Activated CD8-positive, alpha-beta memory T cell treated with anti-CD3 and anti-CD28 coated beads, Interleukin-2, amount 50 U/mL, for 4 hours (primary cell): ENCODE measurements around the gene CFAP300.

Experiments
- DNase-seq: peaks from one replicate; pipeline ENCODE4 v3.0.0-alpha.2; 2020

Gene CFAP300

DNA sequence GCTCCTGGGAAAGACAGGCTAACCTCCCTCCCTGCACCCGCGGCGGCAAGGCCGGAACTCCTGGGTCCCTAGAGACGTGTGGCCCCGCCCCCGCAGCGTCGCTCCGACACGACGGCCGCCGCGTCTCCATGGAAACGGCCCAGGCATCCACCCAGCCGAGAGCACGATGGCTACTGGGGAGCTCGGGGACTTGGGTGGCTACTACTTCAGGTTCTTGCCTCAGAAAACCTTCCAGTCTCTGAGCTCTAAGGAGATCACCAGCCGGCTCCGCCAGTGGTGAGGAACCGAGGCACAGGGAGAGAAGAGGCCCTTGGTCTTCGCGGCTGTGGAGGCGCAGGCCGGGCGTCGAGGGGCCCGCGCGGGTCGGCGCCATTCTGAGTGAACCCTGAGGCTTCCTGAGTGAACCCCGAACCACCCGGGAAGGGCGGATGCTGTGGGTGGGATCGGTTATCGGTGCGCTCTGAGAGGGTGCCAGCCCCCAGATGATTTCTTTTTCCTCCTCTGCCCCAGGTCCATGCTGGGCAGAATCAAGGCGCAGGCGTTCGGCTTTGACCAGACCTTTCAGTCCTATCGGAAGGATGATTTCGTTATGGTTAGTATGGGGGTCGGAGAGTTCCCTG lies at the start of gene CFAP300:
CFAP300 (plus strand) TSS at position 133 of the 620 bp plus-strand sequence; CDS start at position 167, 34 bp downstream.
- peak; percentile 20 for DNase-seq

DNA sequence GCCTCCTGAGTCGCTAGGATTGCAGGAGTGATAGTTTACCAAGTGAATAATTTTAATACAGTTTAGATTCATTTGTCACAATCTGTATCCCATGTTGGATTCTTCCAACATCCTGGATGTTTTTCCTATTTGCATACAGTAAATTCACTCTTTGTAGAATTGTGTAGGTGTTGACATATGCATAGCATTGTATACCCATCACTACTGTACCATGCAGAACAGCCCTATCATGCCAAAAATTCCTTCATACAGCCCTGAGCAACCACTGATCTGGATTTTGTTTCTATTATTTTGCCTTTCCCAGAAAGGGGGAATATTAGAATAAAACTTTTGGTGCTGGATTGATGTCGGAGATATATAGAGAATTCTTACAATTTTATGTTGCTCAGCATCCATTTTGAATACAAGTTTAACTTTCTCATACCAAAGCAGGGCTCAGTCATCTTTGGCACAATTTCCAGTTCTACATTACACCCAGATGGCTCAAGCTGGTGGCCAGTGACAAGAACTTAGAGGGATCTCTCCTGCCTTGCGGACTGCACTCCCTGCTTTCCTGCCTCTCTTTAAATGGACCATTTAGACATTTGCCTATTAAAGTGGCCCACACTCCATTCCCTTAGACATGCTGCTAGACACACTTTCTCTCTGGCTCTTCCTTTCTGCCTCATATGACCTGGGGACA lies 45.4 kb upstream of the CFAP300 start:
- no peak for DNase-seq

DNA sequence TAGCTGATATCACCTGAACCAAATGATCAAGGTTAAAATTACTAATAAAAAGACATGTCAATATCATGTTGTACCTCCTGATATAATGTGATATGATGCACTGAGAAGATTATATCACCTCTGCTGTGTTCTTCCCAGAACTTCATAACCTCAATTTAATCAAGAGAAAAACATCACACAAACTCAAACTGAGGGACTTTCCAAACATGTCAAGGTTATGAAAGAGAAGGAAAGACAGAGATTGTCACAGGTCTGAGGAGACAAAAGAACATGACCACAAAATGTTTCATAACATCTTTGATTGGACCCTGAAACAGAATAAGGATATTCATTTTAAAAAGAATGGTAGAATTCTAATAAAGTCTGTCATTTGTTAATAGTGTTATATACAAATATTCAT lies 43.0 kb upstream of the CFAP300 start:
- DNase-seq = no peak

DNA sequence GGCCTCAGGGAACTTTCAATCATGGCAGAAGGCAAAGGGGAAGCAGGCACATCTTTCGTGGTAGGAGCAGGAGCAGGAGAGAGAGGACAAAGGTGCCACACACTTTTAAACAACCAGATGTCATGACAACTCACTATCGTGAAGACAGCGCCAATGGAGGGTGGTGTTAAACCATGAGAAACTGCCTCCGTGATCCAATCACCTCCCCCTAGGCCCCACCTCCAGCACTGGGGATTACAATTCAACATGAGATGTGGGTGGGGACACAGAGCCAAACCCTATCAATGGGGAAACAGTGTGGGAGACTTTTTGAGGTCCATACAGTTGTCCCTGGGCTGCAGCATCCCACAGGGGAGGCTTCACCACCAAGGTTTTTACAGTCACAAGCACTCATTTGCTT lies 41.9 kb upstream of the CFAP300 start:
- DNase-seq = no peak

DNA sequence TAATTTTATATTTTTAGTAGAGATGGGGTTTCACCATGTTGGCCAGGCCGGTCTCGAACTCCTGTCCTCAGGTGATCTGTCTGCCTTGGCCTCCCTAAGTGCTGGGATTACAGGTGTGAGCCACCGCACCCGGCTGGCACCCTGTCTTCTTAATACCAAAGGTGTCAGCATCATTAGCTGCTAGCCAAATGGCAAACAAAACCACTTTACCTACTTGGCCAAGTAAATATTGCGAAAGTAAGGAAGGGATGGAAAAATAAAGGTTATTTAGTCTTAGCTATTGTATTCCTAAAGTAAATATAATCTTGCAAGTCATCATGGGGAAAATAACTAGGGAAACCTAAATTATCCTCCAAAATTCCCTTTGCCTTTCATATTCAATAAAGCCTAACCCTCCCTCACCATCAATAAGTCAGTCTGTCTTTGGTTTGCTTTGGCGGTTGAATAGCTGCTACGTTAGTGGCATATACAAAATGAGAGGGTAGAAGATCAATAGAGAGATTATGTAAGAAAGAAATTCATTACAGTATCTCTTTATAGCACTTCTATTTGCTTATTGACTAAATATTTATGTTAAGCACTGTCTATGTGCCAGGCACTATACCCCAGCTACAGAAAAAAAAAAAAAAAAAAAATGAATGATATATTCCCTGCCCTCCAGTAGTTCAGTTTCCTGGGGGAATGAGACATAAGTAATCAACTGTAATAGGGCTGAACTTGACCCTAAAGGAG lies 40.2 kb upstream of the CFAP300 start:
- no peak for DNase-seq

DNA sequence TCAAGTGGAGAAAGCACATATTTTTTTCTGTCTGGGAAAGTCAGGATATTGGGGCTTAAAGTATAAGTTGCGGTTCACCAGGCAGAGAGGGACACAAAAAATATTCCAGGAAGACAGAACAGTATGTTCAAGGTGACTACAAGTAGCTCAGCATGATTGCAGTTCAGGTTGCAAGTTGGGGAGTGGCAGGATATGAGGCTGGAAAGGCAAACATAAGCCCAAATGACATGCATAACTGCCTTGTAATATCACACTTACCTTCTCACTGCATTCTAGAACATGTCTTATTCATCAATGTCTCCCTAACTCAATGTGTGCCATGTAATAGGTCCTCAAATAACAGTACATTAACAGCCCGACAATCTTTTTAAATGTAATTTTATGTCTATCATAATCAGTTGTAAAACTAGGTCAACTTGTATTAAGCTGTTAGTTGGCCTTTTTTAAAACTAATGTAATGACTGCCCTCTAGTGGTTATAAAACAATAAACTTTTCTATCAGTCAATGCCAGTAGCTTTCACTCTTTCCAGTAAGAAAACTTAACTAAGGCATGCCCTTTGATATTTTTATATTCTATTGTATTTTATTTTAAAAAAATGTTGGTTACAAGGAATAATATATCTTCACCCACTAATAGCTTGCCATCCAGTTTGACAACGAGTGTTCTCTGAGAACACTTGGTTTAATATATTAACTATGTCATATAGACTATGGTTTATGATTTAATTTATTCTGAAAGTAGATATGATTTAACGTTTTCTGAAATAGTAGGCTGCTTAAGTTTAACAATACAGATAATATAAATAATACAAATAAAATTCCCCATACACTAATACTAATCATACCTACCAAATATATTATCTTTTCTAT lies 39.4 kb upstream of the CFAP300 start:
- DNase-seq = no peak

DNA sequence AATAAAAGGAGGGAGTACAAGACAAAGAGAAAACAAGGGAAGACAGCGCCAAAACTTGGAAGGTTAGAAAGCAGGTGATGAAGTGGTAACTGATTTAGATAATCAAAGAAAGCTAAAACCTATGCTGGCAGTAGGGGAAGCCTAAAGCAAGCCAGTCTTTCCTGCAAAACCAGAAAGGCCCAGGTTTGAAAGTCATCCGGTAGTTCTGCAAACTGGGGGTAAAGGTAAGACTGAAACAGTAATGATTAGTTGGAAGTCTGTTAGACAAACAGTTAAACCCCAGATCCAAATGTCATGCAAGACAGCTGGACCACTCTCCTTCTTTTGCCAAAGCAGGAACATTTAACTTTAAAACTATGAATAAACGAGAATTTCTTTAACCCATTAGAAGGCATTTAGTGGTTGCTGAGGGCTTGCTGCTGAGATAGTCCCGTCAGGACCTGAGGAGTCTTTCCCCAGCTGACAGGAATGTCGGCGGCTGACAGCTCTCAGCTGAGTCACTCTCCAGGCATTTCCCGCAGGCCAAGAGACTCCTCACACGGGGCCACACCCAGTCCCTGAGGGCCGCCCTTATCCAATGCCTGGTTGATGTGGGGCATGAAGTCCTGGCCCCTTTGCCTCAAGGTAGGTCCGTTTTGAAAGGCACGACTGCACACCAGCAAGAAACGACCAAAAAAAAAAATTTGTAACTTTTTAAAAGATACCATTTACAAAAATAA lies 36.3 kb upstream of the CFAP300 start:
- no peak for DNase-seq

DNA sequence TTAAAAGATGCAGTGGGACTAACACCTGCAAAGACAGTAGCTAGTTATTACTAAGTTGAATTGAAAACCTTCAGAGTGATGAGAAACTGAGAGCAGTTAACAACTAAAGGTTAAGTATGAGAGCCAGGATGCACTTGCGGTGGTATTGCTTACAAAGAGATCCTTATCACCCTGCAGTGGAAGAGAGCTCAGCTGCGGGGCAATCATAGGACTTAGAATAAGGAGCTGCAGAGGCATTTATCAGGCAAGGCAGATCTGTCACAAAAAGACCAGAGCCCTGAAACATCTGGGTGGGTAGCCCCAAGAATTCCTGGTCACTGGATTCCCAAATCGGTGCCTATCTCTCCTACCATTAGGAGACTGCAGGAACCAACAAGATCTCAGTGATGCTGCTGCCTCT lies 34.3 kb upstream of the CFAP300 start:
- DNase-seq = no peak

DNA sequence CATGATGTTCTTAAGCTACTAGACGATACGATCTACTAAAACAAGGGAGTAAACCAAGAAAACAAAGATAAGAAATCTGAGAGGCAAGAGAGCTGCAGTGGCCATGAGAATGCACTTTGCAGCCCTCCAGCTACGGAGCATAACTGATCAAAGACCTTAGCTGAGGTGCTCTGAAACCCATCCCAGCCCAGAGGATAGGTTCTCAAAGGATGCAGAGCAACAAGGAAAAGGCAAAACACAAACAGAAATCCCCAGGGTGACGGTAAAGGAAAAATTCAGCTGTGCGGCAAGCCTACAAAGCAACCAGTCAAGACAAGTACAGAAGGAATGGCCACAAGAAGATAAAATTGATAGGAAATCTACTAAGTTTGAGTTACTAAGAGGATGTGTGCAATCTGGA lies 32.5 kb upstream of the CFAP300 start:
- no peak for DNase-seq

DNA sequence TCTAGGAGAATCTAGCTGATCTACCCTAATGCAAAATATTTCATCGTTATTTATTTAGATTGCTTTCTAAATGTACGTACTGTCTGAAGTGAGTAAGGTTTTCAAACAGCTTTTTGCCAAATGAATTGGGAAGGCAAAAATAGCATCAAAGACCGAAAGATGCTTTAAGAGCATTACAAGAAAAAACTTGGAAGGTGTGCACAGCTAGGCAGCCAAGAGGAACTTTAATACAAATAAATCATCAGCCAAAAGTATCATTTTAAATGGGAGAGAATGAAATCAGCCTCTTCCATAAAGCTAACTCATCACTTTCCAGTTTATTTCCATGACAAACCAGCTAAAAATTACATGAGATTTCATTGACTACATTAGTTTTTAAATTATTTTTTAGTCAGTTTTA lies 30.2 kb upstream of the CFAP300 start:
- no peak for DNase-seq

DNA sequence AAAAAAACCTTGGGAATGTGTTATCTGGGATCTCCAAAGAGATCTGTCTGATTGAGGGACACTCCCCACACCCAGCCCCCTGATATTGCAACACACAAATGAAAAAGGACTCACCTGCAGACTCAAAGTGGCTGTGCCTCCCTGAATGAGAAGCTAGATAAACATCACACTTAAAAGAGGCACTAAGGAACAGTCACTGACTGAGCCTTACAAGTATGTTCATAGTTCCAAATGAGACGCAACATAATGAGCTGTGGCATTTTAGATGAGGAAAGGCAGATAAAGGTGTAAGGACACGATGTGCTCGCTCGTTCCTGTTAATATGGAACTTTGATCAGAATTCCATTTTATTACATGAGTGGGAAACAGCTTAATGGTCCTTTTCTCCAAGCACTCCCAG lies 21.0 kb upstream of the CFAP300 start:
- DNase-seq = no peak

DNA sequence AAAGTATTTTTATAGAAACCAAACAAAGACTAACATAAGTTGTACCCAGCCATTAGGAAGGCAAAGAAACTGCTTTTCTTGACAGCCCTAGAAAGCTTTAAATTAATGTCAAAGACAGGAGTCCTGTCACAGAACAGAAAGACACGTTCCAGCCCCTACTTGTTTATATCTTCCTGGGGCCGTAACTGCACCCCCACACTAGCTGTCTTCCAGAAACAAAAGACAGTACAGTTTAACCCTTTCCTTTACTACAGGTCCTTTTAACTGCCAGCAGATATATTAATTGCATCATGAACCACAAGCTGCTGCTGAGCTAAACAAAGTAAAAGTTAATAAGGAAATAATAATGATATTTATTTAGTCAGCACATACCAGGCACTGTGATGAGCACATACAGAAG lies 20.3 kb upstream of the CFAP300 start:
- no peak for DNase-seq

DNA sequence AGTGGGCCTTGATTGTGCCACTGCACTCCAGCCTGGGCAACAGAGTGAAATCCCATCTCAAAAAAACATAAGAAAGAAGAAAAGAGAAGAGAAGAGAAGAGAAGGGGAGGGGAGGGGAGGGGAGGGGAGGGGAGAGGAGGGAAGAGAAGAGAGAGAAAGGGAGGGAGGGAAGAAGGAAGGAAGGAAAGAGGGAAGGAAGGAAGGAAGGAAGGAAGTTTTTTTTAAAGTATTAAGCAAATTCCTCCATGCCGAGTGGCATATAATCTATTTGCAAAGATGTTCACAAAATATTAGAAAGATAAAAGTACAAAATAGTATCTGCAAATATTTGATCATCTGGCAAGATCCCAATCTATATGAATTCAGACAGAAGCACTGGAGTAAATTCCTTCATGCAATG lies 10.5 kb upstream of the CFAP300 start:
- no peak for DNase-seq

DNA sequence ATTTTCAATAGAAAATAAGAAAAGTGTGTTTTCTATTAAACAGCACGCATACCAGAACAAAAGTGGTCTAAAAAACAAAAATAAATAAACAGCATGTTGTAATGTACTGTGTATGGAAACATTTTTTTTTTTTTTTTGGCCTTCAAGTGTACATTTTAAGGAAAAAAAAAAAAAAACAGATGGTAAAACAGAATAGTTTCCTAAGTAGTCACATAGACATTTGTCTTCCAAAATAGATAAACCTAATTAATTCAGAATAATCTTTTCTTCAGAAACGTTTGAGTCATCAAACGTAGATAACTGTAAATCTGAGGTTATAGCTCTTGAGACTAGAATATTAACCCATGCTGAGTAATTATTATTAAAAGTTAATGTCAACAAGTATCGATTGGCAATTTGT lies 396 bp upstream of the CFAP300 start:
- no peak for DNase-seq

DNA sequence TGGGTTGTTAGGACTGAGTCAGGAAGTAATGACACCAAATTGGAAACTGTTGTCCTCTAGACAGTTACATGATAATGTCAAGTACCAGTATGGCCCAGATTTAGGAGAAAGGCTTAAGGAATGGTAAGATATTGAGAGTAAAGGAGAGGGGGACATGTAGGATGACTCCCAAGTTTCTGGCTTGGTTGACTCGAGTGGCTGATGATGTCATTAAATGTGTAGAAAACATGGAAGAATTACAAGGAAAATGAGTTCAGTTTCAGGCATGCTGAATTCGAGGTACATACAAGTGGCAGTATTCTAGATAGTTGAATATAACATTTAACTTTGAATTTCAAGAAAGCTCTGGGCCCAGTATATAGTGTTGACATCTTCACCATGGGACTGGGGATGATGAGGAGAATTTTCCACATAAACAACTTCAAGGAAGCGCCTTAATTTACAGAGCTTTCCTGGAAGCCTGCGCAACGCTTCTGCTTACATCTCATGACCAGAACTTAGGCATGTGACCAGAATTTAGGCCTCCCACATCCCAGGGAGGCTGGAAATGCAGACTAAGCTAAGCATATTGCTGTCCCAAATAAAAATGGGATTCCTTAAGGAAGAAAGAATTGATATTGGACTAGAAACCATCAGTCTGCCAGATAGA lies 3.8 kb downstream of the CFAP300 start:
- no peak for DNase-seq

DNA sequence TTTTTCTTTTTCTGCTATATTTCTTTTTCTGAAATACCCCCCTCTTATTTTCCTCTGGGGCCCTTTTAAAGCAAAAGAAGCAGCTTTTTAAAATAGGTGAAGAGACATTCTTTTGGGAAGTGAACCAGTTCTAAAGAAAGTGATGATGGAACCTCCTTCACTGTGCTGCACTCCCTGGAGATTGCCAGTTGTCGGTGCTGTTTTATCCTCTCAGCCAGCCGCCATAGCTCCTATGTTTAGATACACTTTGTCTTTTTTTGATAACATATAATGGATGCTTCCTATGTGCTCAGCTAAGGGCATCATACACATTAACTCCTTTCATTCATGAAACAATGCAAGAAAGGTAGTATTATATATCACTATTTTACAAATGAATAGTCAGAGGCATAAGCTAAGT lies 14.0 kb downstream of the CFAP300 start:
- no peak for DNase-seq

DNA sequence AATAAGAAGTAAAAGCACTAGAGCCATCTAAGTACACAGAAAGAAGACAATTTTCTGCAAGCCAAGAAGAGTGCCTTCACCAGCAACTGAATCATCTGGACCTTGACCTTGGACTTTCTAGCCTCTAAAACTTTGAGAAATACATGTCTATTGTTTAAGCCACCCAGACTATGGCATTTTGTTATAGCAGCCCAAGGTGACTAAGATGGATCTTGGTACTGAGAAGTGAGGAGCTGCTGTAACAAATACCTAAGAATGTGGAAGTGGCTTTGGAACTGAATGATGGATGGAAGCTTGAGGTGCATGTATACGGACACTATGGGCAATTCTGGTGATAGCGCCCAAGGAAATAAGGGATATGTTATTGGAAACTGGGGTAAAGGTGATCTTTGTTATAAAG lies 14.9 kb downstream of the CFAP300 start:
- DNase-seq = no peak

DNA sequence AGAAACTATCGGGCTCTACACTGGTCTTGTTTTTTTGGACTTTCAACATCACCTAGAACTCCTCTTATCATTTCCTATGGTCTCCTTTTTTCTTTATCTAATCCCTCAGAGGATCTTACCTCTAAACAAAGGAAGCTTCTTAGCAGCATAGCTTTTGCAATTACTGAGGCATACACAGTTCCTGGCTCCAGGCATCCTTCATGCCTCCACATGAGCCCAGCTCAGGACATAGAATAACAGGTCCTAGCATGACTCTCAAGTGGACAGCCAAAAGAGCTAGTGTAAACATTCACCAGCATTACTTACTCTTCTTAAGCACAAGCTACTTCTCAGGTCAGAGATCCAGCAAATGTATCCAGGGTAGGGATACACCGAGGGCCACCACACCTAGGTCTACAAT lies 17.1 kb downstream of the CFAP300 start:
- DNase-seq = no peak

DNA sequence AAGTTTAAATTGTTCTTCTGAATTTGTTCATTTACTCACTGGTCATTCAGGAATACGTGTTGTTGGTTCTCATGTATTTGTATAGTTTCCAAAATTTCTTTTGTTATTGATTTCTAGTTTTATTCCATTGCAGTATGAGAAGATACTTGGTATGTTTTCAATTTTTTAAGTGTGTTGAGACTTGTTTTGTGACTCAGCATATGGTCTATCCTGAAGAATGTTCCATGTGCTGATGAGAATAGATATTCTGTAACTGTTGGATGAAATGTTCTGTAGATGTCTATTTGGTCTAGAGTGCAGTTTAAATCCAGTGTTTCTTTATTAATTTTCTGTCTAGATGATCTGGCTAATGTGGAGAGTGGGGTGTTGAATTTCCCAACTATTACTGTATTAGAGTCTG lies 23.5 kb downstream of the CFAP300 start:
- no peak for DNase-seq

DNA sequence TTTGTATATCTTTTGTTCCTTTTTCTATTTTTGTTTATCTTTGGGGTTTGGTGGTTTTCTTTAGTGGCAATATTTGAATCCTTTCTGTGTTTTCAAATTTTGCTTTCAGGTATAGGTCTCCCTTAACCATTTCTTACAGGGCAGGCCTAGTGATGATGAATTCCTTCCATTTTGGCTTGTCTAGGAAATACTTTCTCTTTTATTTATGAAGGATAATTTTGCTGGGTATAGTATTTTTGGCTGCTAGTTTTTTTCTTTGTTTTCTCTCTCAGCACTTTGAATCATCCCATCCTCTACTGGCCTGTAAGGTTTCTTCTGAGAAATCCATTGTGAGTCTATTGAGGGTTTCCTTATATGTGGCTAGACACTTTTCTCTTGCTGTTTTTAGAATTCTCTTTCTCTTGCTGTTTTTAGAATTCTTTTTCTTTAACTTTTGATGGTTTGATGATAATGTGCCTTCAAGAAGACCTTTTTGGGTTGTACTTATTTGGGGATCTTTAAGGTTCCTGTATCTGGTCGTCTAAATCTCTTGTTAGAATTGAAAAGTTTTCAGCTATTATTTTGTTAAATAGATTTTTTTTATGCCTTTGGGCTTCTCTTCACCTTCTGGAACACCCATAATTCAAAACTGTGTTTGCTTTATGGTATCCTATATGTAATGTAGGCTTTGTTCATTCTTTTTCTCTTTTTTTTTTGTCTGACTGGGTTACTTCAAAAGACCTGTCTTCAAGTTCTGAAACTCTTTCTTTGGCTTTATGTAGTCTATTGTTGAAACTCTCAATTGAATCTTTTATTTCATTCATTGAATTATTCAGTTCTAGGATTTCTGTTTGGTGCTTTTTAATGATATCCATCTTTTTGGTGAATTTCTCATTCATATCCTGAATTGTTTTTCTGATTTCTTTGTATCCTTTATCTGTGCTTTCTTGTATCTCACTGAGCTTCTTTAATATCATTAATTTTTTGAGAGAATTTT lies 24.5 kb downstream of the CFAP300 start:
- no peak for DNase-seq

DNA sequence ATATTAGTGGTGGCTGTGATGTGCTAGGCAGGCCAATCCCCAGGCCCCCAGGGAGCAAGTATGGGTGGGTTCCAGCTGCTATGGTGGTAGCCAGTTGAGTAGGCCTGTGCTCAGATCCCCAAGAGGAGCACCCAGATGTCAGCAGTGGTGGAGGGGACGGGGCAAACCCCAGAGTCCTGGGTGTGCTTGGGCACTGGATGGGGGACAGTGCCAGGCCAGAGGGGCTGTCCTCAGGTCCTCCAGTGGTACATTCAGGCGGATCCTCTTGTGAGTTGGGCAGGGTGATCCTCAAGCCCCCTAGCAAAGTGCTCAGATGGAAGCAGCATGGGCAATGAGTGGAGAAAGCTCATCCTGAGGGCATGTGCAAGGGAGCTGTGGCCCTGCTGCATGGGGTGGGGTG lies 26.0 kb downstream of the CFAP300 start:
- DNase-seq = no peak
